GM23248 (cell line): ENCODE results near the gene SRSF7.

Experiments
- EZH2 ChIP-seq: fragments of 200-600 bp; sonication (generic); IDR thresholded peaks from 2 replicates; pipeline ENCODE4 v1.6.1; 2018; ENCODE audit warnings: antibody characterized with exemption, mild to moderate bottlenecking; ENCODE audit not compliant: insufficient read depth, poor library complexity, severe bottlenecking
- EZH2phosphoT487 ChIP-seq: fragments of 200-600 bp; sonication (generic); IDR thresholded peaks from 2 replicates; pipeline ENCODE4 v1.6.1; 2018; ENCODE audit warnings: antibody characterized with exemption, moderate library complexity, mild to moderate bottlenecking, low read depth; ENCODE audit not compliant: insufficient read depth

- no peak for TF ChIP-seq EZH2
- no peak for TF ChIP-seq EZH2phosphoT487
These were observed 16.7 kb downstream of the SRSF7 start for GRCh38 chr2:38734299-38735058.
